ENCODE results near the gene EFHD2.

Gene EFHD2, protein sequence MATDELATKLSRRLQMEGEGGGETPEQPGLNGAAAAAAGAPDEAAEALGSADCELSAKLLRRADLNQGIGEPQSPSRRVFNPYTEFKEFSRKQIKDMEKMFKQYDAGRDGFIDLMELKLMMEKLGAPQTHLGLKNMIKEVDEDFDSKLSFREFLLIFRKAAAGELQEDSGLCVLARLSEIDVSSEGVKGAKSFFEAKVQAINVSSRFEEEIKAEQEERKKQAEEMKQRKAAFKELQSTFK

DNA sequence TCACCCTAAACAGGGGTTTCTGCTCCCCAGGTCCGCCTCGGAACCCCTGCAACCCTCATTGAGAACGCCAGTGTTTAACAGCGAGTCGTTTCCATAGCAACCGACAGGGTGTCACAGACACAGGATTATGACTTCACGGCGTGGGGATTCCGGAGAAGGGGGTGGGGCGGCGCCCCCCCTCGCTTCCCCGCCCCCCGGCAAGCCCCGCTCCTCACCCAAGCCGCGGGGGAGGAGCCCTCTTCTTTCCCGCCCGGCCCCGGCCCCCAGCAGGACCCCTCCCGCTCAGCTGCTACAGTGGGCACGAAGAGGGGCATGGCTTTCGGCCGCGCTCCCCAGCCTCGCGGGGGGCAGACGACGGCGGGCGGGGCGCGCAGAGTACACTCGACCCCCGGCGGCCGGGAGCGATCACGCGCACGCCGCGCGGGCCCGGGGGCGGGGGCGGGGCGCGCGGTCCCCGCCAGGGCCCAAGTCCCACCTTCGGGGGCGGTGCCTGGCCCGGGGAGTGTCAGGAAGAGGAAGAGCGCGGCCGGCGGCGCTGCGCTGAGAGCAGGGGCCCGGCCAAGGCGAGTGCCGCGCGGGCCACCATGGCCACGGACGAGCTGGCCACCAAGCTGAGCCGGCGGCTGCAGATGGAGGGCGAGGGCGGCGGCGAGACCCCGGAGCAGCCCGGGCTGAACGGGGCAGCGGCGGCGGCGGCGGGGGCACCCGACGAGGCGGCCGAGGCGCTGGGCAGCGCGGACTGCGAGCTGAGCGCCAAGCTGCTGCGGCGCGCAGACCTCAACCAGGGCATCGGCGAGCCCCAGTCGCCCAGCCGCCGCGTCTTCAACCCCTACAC lies at the start of gene EFHD2:
EFHD2 (plus strand) TSS at position 501 of the 835 bp plus-strand sequence; CDS start at position 585, 84 bp downstream.
- Histone ChIP-seq H3K4me2 (ENCODE audit: low read length) (peak within 1 kb of the TSS; percentile 100), H3K27me3 (ENCODE audit: low read depth, low read length) (peaks cover 24% of the 10 kb centered on the region), H3K79me2 (ENCODE audit: low read length) (peaks cover 34% of the 10 kb centered on the region), H3K4me1 (ENCODE audit: low read length) (peaks cover 14% of the 10 kb centered on the region), H4K20me1 (ENCODE audit: insufficient read depth, low read length) (peaks cover 21% of the 10 kb centered on the region), H3K27ac (ENCODE audit: low read length) (no peak within 1 kb of the TSS; the same call in 1 of the 2 replicates), H3K36me3 (replicated peaks; ENCODE audit: low read depth, low read length) (peaks cover 3% of the 10 kb centered on the region), H2AFZ (ENCODE audit: low read depth, low read length) (peak within 1 kb of the TSS; percentile 74; the same call in 1 of the 2 replicates), H3K9me3 (ENCODE audit: insufficient read depth, low read length) (no peaks in the 10 kb centered on the region), H3K9ac (ENCODE audit: low read length) (peak within 1 kb of the TSS; percentile 91), H3K4me3 (ENCODE audit: low read length) (peak within 1 kb of the TSS; percentile 99)
- no peak for TF ChIP-seq EZH2phosphoT487 (IDR thresholded peaks at IDR 0.05; ENCODE audit: low read depth)
- TF ChIP-seq, protein P1, sequence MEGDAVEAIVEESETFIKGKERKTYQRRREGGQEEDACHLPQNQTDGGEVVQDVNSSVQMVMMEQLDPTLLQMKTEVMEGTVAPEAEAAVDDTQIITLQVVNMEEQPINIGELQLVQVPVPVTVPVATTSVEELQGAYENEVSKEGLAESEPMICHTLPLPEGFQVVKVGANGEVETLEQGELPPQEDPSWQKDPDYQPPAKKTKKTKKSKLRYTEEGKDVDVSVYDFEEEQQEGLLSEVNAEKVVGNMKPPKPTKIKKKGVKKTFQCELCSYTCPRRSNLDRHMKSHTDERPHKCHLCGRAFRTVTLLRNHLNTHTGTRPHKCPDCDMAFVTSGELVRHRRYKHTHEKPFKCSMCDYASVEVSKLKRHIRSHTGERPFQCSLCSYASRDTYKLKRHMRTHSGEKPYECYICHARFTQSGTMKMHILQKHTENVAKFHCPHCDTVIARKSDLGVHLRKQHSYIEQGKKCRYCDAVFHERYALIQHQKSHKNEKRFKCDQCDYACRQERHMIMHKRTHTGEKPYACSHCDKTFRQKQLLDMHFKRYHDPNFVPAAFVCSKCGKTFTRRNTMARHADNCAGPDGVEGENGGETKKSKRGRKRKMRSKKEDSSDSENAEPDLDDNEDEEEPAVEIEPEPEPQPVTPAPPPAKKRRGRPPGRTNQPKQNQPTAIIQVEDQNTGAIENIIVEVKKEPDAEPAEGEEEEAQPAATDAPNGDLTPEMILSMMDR (IDR thresholded peaks at IDR 0.05; ENCODE audit: low read depth, low read length): no peak

DNA sequence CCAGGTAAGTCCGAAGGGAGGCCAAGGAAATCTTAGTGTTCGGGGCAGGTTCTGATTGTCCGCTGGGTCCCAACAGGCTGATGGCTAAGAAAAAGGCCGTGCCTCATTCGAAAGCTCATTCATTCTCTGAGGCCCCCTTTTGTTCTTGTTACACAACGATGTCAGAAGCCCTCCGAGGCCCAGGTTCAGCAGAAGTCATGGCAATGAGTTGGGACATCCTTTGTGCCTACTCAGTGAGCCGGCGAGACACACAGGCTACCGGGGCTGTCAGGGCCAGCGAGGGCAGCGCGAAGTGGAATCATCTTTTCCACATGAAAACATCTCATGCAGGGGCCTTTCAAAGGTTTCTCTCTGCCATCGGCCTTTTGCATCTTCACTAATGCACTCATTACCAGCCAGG lies 49.0 kb upstream of the EFHD2 start:
- Histone ChIP-seq H3K79me2 (ENCODE audit: low read length) (no peaks in the 10 kb centered on the region), H3K4me1 (ENCODE audit: low read length) (no peaks in the 10 kb centered on the region), H3K27me3 (ENCODE audit: low read depth, low read length) (no peaks in the 10 kb centered on the region), H3K4me2 (ENCODE audit: low read length) (no peak overlapping the region), H3K4me3 (ENCODE audit: low read length) (no peak overlapping the region), H3K27ac (ENCODE audit: low read length) (no peak overlapping the region), H3K9ac (ENCODE audit: low read length) (no peak overlapping the region), H3K9me3 (ENCODE audit: insufficient read depth, low read length) (no peaks in the 10 kb centered on the region), H3K36me3 (replicated peaks; ENCODE audit: low read depth, low read length) (no peaks in the 10 kb centered on the region), H2AFZ (ENCODE audit: low read depth, low read length) (no peak overlapping the region), H4K20me1 (ENCODE audit: insufficient read depth, low read length) (no peaks in the 10 kb centered on the region)
- TF ChIP-seq, protein P1 (IDR thresholded peaks at IDR 0.05; ENCODE audit: low read depth, low read length): no peak
- TF ChIP-seq EZH2phosphoT487 (IDR thresholded peaks at IDR 0.05; ENCODE audit: low read depth): no peak

DNA sequence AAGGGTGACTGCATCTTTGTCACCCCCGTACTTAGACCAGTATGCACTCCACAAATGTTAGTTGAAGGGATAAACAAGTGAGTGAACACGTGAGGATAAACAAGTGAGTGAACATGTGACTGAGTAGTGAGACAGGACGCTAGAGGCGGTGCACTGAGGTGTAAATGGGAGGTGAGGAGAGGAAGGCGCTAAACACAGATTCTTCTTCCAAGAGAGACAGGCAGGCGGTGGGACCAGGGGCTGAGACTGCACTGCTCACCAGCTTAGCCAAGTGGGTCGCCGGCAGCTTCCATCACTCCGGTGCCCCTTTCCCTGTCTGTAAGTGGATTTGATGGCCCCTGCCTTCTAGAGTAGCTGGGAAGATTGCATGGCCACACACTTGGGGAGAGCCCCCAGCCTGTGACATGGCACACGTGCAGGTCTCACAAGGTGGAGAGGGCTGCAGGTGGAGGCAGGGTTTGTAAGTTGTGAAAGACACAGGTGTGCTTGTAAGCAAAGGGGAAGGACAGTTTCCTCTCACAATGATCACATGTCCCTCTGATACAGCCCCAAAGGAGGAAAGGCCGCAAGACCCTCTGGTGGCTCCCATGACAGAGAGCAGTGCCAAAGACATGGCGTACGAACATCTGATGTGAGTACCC lies 47.5 kb upstream of the EFHD2 start:
- H3K27me3 ChIP-seq (ENCODE audit: low read depth, low read length): no peaks in the 10 kb centered on the region
- no peaks in the 10 kb centered on the region for H3K4me1 ChIP-seq (ENCODE audit: low read length)
- no peak overlapping the region for H3K4me3 ChIP-seq (ENCODE audit: low read length)
- H3K79me2 ChIP-seq (ENCODE audit: low read length): no peaks in the 10 kb centered on the region
- no peak overlapping the region for H3K27ac ChIP-seq (ENCODE audit: low read length)
- H3K36me3 ChIP-seq (replicated peaks; ENCODE audit: low read depth, low read length): no peaks in the 10 kb centered on the region
- no peaks in the 10 kb centered on the region for H4K20me1 ChIP-seq (ENCODE audit: insufficient read depth, low read length)
- TF ChIP-seq EZH2phosphoT487 (IDR thresholded peaks at IDR 0.05; ENCODE audit: low read depth): no peak
- TF ChIP-seq, protein P1 (IDR thresholded peaks at IDR 0.05; ENCODE audit: low read depth, low read length): no peak
- H3K9ac ChIP-seq (ENCODE audit: low read length): no peak overlapping the region
- H3K4me2 ChIP-seq (ENCODE audit: low read length): no peak overlapping the region
- H3K9me3 ChIP-seq (ENCODE audit: insufficient read depth, low read length): no peaks in the 10 kb centered on the region
- no peak overlapping the region for H2AFZ ChIP-seq (ENCODE audit: low read depth, low read length)

DNA sequence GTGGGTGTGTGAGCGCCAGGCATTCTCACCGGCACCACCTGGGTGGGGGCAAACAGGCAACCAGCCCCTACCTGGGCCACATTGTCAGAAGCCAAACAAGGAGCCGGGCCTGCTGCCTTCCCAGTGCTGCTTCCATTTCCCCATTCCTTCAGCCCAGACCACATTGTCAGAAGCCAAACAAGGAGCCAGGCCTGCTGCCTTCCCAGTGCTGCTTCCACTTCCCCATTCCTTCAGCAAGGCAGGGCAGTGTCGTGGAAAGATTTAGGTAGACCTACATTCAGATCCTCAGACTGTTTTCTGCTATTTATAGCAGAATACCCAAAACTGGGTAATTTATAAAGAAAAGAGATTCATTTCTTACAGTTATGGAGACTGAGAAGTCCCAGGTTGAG lies 47.0 kb upstream of the EFHD2 start:
- H4K20me1 ChIP-seq (ENCODE audit: insufficient read depth, low read length): no peaks in the 10 kb centered on the region
- no peaks in the 10 kb centered on the region for H3K9me3 ChIP-seq (ENCODE audit: insufficient read depth, low read length)
- H3K27ac ChIP-seq (ENCODE audit: low read length): no peak overlapping the region
- H3K27me3 ChIP-seq (ENCODE audit: low read depth, low read length): no peaks in the 10 kb centered on the region
- no peaks in the 10 kb centered on the region for H3K79me2 ChIP-seq (ENCODE audit: low read length)
- no peaks in the 10 kb centered on the region for H3K4me1 ChIP-seq (ENCODE audit: low read length)
- H3K36me3 ChIP-seq (replicated peaks; ENCODE audit: low read depth, low read length): no peaks in the 10 kb centered on the region
- TF ChIP-seq, protein P1 (IDR thresholded peaks at IDR 0.05; ENCODE audit: low read depth, low read length): no peak
- TF ChIP-seq EZH2phosphoT487 (IDR thresholded peaks at IDR 0.05; ENCODE audit: low read depth): no peak
- no peak overlapping the region for H3K9ac ChIP-seq (ENCODE audit: low read length)
- H2AFZ ChIP-seq (ENCODE audit: low read depth, low read length): no peak overlapping the region
- H3K4me2 ChIP-seq (ENCODE audit: low read length): no peak overlapping the region
- H3K4me3 ChIP-seq (ENCODE audit: low read length): no peak overlapping the region

All from OCI-LY3 (cell line).